GM18505 (cell line): ENCODE measurements around the gene VASN.

Experiments used
- ATAC-seq: cut with Tn5 transposase; IDR thresholded peaks from one replicate; pipeline ENCODE4 v1.9.1; 2021; ENCODE audit not compliant: unreplicated experiment
- POLR2A ChIP-seq: IDR thresholded peaks from 4 replicates; pipeline ENCODE4 v1.6.1; 2011; ENCODE audit warnings: borderline replicate concordance; ENCODE audit not compliant: insufficient read depth, insufficient read length; ENCODE audit errors: extremely low read depth

VASN gene

GRCh38 chr16:4371357-4372000 is at the start of gene VASN:
Gene VASN, plus strand, starts transcription at chr16:4371848. Its CDS starts 9,030 bp downstream, at chr16:4380878.
- TF ChIP-seq POLR2A = peak; percentile 52
- ATAC-seq = no peak

- TF ChIP-seq POLR2A = no peak
- no peak for ATAC-seq
These were observed 49.3 kb upstream of the VASN start for GRCh38 chr16:4322121-4323052.

- ATAC-seq = no peak
- no peak for TF ChIP-seq POLR2A
These were observed 48.4 kb upstream of the VASN start for GRCh38 chr16:4323071-4323844.

- no peak for ATAC-seq
- TF ChIP-seq POLR2A = no peak
These were observed 47.7 kb upstream of the VASN start for GRCh38 chr16:4323845-4324488.

- ATAC-seq = no peak
- no peak for TF ChIP-seq POLR2A
These were observed 47.0 kb upstream of the VASN start for GRCh38 chr16:4324492-4325252.

DNA sequence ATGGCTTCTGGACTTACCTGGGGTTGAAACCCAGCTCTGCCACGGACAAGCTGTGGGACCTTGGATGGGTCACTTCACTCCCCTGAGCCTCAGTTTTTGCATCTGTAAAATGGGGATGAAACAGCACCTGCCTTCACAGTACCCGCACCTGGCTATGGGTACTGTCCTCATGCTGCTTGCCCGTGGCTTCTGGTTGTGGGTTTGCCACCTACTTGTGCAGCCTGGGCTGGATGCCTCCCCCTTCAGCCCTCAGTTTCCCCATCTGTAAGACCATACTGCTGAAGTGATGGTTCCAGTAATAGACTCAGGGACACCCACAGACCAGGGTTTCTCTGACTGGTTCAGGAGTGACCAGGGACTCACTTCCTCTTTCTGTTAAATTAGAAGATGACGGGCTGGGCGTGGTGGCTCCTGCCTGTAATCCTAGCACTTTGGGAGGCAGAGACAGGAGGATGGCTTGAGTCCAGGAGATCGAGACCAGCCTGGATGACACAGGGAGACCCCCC is 46.3 kb upstream of the VASN start:
- no peak for ATAC-seq
- no peak for TF ChIP-seq POLR2A

- TF ChIP-seq POLR2A = no peak
- no peak for ATAC-seq
These were observed 44.1 kb upstream of the VASN start for GRCh38 chr16:4327386-4328045.

DNA sequence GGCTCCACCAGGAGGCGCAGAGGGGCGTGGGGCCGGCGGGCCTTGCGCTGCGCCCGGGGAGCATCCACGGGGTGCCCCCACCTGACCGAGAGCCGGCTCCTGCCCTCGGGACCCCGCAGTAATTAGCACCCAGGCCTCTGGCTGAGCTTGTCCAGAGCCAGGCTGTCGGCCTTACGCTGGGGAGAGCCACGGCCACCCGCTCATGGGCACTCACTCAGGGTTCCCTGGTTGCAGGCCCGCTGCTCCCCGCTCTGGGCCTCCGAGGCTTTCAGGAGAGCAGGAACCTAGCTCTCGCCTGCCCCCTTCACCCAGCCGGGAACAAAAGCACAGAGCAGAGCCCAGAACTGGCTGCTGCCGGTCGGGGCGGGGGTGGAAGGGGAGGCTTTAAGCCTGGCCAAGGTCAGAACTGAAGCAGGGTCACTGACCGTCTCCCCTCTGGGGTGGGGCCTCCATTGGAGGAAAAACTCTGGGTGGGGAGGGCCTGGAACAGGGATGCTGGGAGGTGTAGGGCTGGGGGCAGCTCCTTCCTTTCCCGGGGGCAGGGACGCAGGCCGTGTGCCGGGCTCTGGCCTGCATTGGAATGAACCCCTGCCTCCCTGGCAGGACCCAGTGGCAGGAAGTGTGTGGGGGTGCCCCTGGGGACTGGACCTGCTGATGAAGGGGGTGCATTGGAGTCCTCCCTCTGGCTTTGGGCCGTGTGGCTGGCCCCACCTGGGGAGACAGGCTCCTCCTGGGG is 43.4 kb upstream of the VASN start:
- TF ChIP-seq POLR2A = no peak
- no peak for ATAC-seq

DNA sequence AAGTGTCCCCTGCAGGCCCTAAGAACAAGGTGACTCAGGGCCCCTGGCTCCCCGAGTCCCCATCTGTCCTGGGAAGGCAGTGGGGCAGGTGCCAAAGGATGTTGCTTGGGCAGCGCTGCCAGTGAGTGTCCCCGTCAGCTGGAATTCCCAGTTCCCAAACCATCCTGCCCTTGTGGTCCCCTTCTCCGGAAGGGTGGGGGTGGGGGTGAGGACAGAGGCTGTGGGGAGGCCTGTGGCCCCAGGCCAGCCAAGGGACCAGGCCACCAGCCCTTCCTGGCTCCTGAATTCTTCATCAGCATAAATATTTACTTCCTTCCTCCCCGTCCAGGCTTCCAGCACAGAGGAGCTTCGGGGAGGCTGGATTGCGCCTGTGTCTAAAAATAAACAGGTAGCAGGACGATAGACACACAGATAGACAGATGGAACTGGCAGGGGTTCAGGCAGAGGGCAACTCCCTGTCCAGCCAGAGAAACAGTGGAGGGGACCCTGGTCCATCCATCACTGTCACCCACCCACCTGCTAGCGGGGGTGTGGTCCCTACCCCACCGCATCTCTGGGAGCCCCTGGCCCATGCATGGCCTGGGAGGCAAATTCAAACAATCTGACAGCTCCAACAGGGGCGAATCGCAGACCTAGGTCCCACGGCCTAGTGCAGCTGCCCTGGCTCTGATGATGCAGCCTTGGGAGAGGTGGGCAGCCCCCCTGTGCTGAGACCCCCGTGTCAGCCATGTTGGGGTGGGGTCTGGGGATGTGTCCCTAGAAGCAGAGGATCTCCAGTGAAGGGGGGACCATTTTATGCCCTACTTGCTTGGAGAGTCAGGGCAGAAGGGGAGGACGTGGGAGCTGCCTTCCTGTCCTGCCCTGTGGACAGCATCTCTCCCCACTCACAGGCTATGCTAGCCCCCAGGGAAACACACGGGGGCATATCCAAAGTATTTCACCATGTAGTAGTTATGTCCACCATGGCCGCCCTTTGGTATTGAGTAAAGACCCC is 42.6 kb upstream of the VASN start:
- ATAC-seq = no peak
- no peak for TF ChIP-seq POLR2A

DNA sequence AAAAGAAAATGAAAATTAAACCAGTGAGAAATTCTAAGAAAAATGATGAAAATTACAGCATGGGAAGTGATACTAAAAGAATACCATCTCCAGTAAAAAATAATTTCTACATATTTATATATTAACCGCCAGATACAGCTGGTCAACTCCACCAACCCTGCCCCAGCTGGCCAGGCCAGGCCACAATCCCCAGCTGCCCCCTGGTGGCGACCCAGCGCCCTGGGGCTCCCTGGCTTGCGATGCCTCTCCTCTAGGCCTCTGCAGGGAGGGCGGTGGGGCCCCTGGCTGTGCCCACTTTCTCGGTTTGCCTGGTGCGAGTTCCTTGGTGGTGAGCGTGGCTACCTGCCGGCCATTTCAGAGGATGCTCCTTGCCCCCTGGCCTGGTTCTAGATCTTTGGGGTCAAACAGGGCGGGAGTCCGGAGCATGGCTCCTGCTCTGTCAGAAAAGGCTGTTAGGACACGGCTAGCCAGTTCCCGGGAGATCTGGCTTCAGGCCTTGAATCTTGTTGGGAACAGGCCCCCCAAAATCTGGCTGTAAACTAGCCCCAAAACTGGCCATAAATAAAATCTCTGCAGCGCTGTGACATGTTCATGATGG is 41.3 kb upstream of the VASN start:
- ATAC-seq = peak; percentile 51
- TF ChIP-seq POLR2A = no peak
